Hepatocyte (in vitro differentiated cells): ENCODE data around the gene HTR6. TPM values are rescaled to one million over a fixed set of nuclear protein-coding genes. Genes with fewer than 3 reads are reported as not detected.
A peak's percentile ranks its signal among the peaks of the same experiment; 100 is the strongest.

ENCODE experiments used
- DNase-seq: peaks from one replicate; pipeline ENCODE4 v3.0.0-alpha.2; 2016; ENCODE audit warnings: low spot score
- H2AFZ ChIP-seq: fragments of 200-600 bp; sonication (generic); 2 replicates; pipeline ENCODE4 v1.6.0; 2016; ENCODE audit warnings: antibody characterized with exemption, mild to moderate bottlenecking
- H3K27ac ChIP-seq: fragments of 200-600 bp; sonication (generic); 2 replicates; pipeline ENCODE4 v1.5.1; 2016; ENCODE audit warnings: mild to moderate bottlenecking
- H3K27me3 ChIP-seq: fragments of 200-600 bp; sonication (generic); 2 replicates; pipeline ENCODE4 v1.6.1; 2016
- H3K36me3 ChIP-seq: fragments of 200-600 bp; sonication (generic); replicated peaks from 2 replicates; pipeline ENCODE4 v1.5.1; 2016; ENCODE audit warnings: low read depth; ENCODE audit not compliant: insufficient read depth
- H3K4me1 ChIP-seq: fragments of 200-600 bp; sonication (generic); 2 replicates; pipeline ENCODE4 v1.5.1; 2016; ENCODE audit warnings: mild to moderate bottlenecking, moderate library complexity; ENCODE audit not compliant: insufficient read depth
- H3K4me2 ChIP-seq: fragments of 200-600 bp; sonication (generic); 2 replicates; pipeline ENCODE4 v1.6.0; 2016
- H3K4me3 ChIP-seq: fragments of 200-600 bp; sonication (generic); 2 replicates; pipeline ENCODE4 v1.5.1; 2016; ENCODE audit warnings: mild to moderate bottlenecking
- H3K79me2 ChIP-seq: fragments of 200-600 bp; sonication (generic); 2 replicates; pipeline ENCODE4 v1.6.0; 2017; ENCODE audit warnings: mild to moderate bottlenecking
- H3K9me2 ChIP-seq: fragments of 200-600 bp; sonication (generic); replicated peaks from 2 replicates; pipeline ENCODE4 v1.6.0; 2017; ENCODE audit warnings: mild to moderate bottlenecking; ENCODE audit not compliant: insufficient read depth
- H3K9me3 ChIP-seq: fragments of 200-600 bp; sonication (generic); 2 replicates; pipeline ENCODE4 v1.5.1; 2016; ENCODE audit warnings: low read depth, mild to moderate bottlenecking
- H4K20me1 ChIP-seq: fragments of 200-600 bp; sonication (generic); 2 replicates; pipeline ENCODE4 v1.6.0; 2016; ENCODE audit warnings: mild to moderate bottlenecking; ENCODE audit not compliant: insufficient read depth, poor library complexity, severe bottlenecking
- EZH2 ChIP-seq: fragments of 200-600 bp; sonication (generic); IDR thresholded peaks from 2 replicates; pipeline ENCODE4 v1.6.1; 2016; ENCODE audit warnings: antibody characterized with exemption, mild to moderate bottlenecking, borderline replicate concordance
- EZH2phosphoT487 ChIP-seq: fragments of 200-600 bp; sonication (generic); IDR thresholded peaks from one replicate; pipeline ENCODE4 v1.6.1; 2018; ENCODE audit warnings: antibody characterized with exemption, mild to moderate bottlenecking, low read depth, moderate library complexity; ENCODE audit not compliant: unreplicated experiment, severe bottlenecking
- WGBS: methylation state at CpG from one replicate; pipeline ENCODE4 v1.1.6; 2016; ENCODE audit warnings: low lambda C conversion rate; ENCODE audit errors: missing lambda C conversion rate; 5-methylcytosine and 5-hydroxymethylcytosine counted together
- polyA plus RNA-seq: library from polyadenylated mRNA; unstranded; fragments of >200 nt; fragmentation: Nextera tagmentation; extraction: Ambion mirVana; gene quantifications from 2 replicates; pipeline ENCODE4 v1.2.1, GENCODE V29; 2016
- total RNA-seq: library from RNA; depleted of rRNA; stranded (reverse); fragments of >200 nt; gene quantifications from 2 replicates; pipeline ENCODE4 v1.2.3, GENCODE V29; 2014
- TF ChIP-seq, protein P1 (sequence below): fragments of 200-600 bp; sonication (generic); IDR thresholded peaks from 2 replicates; pipeline ENCODE4 v1.5.1; 2016; ENCODE audit warnings: antibody characterized with exemption, mild to moderate bottlenecking; ENCODE audit not compliant: poor library complexity

HTR6 gene
- total and polyA plus RNA-seq, 2 experiments from 2014 or later: not detected

DNA sequence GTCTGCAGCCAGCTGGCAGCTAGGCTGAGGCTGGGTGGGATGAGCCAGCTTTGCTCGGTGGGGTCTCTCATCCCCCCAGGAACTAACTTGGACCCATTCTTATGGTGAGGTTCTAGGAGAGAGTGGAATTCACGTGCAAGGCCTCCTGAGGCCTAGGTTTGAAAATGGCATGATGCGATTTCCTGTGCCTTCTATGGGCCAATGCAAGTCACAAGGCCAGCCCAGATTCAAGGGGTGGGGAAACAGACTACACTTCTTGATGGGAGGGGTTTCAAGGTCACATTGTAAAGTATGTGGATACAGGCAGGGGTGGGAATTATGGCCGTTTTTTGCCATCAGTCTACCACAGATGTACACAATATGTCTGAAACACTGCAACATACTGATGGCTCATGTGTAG is 48.3 kb downstream of the HTR6 start:
- TF ChIP-seq EZH2phosphoT487 (no peak), EZH2 (no peak)
- TF ChIP-seq, protein P1, sequence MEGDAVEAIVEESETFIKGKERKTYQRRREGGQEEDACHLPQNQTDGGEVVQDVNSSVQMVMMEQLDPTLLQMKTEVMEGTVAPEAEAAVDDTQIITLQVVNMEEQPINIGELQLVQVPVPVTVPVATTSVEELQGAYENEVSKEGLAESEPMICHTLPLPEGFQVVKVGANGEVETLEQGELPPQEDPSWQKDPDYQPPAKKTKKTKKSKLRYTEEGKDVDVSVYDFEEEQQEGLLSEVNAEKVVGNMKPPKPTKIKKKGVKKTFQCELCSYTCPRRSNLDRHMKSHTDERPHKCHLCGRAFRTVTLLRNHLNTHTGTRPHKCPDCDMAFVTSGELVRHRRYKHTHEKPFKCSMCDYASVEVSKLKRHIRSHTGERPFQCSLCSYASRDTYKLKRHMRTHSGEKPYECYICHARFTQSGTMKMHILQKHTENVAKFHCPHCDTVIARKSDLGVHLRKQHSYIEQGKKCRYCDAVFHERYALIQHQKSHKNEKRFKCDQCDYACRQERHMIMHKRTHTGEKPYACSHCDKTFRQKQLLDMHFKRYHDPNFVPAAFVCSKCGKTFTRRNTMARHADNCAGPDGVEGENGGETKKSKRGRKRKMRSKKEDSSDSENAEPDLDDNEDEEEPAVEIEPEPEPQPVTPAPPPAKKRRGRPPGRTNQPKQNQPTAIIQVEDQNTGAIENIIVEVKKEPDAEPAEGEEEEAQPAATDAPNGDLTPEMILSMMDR: no peak
- H2AFZ ChIP-seq: no peak overlapping the region
- no peak overlapping the region for H3K27ac ChIP-seq
- no peaks in the 10 kb centered on the region for H3K27me3 ChIP-seq
- WGBS: 87% methylated on average over 4 of the region's 4 CpGs
- no peak overlapping the region for H3K4me3 ChIP-seq
- no peaks in the 10 kb centered on the region for H4K20me1 ChIP-seq
- H3K4me2 ChIP-seq: no peak overlapping the region
- no peaks in the 10 kb centered on the region for H3K9me3 ChIP-seq
- H3K4me1 ChIP-seq: no peaks in the 10 kb centered on the region
- no peak for DNase-seq
- H3K36me3 ChIP-seq: no peaks in the 10 kb centered on the region
- no peaks in the 10 kb centered on the region for H3K9me2 ChIP-seq
- no peaks in the 10 kb centered on the region for H3K79me2 ChIP-seq

DNA sequence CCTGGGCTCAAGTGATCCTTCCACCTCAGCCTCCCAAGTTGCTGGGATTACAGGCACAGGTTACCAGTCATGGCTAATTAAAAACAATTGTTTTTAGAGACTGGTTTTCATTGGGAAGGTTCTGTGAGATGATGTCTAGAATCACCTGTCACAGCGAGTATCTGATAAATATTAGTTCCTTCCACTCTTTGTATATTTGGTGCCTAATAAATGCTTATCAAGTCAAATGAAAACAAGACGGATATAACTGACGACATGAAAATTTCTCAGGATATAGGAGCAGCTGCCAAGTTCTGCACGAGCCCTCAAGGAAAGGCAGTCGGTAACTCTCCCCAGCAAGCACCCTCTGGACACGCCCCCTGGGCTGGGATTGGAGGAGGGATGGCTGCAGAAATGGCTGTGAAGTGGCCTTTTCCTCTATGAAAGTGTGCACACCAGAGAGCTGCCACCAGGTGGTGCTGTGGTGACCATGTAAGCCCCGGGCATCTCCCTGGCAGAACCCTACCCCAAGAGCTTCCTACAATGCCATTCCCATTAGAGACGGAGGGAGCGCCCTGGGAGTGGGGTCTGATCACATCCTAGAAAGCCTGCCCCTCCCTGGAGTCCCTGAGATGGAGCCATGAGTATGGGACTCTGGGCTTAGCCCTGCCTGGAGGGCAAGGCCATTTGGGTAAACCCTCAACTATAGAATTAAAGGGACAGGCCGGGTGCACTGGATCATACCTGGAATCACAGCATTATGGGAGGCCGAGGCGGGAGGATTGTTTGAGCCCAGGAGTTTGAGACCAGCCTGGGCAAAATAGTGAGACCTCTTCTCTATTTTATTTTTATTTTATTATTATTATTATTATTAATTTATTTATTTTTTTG is 50.9 kb downstream of the HTR6 start:
- H3K27me3 ChIP-seq: no peaks in the 10 kb centered on the region
- H3K9me2 ChIP-seq: no peaks in the 10 kb centered on the region
- no peak overlapping the region for H3K27ac ChIP-seq
- no peak overlapping the region for H2AFZ ChIP-seq
- DNase-seq: peak; percentile 96
- 38% methylated on average over 12 of the region's 12 CpGs for WGBS
- H3K4me1 ChIP-seq: no peaks in the 10 kb centered on the region
- TF ChIP-seq, protein P1: peak; percentile 75
- no peak for TF ChIP-seq EZH2
- no peaks in the 10 kb centered on the region for H3K9me3 ChIP-seq
- H3K4me2 ChIP-seq: no peak overlapping the region
- H3K36me3 ChIP-seq: no peaks in the 10 kb centered on the region
- H3K79me2 ChIP-seq: no peaks in the 10 kb centered on the region
- H4K20me1 ChIP-seq: no peaks in the 10 kb centered on the region
- H3K4me3 ChIP-seq: no peak overlapping the region

DNA sequence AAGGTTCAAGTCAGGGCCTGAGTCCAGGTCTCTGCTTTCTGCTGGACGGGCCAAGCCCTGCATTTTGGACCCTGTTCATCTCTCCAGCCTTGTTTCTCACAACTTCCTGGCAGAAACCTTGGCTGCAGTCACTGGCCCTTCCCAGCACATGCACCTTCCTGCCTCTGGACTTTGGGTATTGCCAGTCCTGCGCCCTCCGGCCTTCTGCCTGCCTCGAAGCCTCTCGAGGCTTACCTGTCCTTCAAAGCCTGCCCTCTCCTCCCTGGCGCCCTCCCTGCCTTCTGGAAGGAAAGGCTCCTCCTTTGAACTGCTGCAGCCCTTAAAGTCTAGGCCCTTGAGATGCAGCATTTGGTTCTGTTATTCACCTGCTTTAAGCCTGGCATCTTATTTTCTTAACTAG is 52.8 kb downstream of the HTR6 start:
- Histone ChIP-seq H3K27me3 (no peaks in the 10 kb centered on the region), H3K9me2 (no peaks in the 10 kb centered on the region)
- no peak for DNase-seq

More for the DNA sequence above, 52.8 kb downstream of the HTR6 start:
- 91% methylated on average over 6 of the region's 6 CpGs for WGBS
- no peak overlapping the region for H3K27ac ChIP-seq
- no peaks in the 10 kb centered on the region for H3K9me3 ChIP-seq
- TF ChIP-seq EZH2 (no peak), EZH2phosphoT487 (no peak)
- TF ChIP-seq, protein P1: no peak
- no peaks in the 10 kb centered on the region for H3K79me2 ChIP-seq
- no peaks in the 10 kb centered on the region for H3K36me3 ChIP-seq
- no peak overlapping the region for H3K4me2 ChIP-seq
- no peaks in the 10 kb centered on the region for H4K20me1 ChIP-seq
- no peak overlapping the region for H2AFZ ChIP-seq
- no peaks in the 10 kb centered on the region for H3K4me1 ChIP-seq
- H3K4me3 ChIP-seq: no peak overlapping the region
